ENCODE measurements around the gene TAC3.

The TAC3 gene

GRCh38 chr12:57044468-57044867, 28.1 kb upstream of the TAC3 start:
- TF ChIP-seq CTCF (conservative IDR thresholded peaks at IDR 0.05) = no peak
- no peak overlapping the region for H3K27ac ChIP-seq

DNA sequence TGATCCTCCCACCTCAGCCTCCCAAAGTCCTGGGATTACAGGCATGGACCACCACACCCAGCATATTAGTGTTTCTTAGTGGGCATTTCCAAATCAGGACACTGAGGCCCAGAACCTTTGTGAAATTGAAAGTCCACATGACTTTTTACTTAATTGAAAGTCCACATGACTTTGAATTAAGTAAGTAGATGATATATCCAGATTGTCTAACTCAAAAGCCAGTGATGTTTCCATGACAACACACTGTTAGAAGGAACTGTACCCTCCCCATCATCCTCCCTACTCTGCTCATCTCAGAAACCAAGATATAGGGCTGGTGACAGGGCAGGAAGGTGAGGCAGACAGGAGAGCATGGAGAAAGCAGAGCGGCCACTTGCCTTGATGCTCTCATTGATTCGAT, 26.4 kb upstream of the TAC3 start:
- TF ChIP-seq CTCF (conservative IDR thresholded peaks at IDR 0.05) = no peak
- no peak overlapping the region for H3K27ac ChIP-seq

GRCh38 chr12:57040750-57041149, 24.4 kb upstream of the TAC3 start:
- no peak overlapping the region for H3K27ac ChIP-seq
- no peak for TF ChIP-seq CTCF (conservative IDR thresholded peaks at IDR 0.05)

DNA sequence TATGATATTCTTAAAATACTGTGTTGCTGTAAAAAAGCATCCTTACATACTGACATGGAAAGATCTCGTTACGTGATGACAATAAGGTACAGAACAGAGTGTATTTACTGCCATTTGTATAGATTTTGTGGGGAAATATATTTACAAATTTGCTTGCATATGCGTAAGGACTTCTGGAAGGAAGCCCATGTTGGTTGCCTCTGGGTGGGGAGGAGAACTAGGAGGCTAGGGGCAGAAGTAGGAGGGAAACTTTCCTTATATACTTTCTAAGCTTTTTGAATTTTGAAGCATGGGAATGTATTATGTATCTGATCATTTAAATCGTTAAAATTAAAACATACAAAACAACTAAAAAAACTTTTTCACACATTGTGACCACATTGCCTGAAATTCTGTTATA, 23.9 kb upstream of the TAC3 start:
- H3K27ac ChIP-seq = no peak overlapping the region
- TF ChIP-seq CTCF (conservative IDR thresholded peaks at IDR 0.05) = no peak

DNA sequence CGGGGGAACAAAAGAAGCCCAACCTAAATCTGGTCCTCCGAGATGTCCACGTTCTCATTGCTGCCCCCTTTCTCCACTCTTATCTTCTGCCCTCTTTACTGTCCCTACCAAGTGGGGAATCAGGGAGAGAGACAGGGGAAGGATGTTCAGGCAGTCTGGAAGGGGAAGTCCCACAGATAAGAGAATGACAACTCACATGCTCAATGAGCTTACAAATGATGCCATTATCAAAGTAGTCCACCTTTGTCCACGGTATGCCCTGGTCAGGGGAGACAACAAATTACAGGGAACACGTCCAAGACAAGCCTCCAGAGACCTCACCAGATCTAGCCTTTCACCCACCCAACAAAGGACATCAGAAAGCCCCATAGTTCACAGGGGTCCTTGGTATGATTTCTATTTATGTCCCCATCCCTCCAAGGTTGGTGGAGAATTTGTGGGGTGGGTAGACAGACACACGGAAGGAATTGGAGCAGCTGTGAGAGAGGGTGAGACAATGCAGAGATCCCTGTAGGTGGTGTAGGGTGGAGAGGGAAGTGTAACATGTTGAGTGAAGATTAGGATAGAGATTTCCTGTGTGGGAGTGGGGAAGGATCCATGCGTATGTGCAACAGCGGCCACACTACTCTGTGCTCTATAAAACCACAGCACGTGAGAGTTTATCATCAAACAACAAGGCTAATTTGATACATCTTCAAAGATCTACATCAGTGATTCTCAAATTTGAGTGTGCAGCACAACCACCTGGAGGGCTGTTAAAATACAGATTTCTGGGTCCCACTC, 22.9 kb upstream of the TAC3 start:
- H3K27ac ChIP-seq = no peak overlapping the region
- no peak for TF ChIP-seq CTCF (conservative IDR thresholded peaks at IDR 0.05)

DNA sequence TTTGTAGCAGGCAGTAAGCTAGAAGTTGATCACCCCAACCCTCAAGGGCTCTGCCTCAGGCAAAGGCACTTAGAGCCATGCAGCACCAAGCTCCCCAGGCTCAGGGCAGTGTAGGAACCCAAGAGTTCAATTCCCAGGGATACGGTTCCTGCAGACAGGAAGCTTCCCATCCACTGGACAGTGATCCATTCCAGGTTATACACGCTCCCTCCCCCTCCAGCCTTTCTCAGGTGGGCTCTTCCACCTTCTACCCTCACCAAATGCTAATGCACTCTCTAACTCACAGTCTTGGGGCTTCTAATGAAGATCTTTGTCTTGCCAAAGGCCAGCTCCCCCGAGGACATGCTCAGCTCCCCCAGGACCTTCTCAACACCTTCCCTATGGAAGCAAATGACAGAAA, 20.9 kb upstream of the TAC3 start:
- no peak overlapping the region for H3K27ac ChIP-seq
- no peak for TF ChIP-seq CTCF (conservative IDR thresholded peaks at IDR 0.05)

DNA sequence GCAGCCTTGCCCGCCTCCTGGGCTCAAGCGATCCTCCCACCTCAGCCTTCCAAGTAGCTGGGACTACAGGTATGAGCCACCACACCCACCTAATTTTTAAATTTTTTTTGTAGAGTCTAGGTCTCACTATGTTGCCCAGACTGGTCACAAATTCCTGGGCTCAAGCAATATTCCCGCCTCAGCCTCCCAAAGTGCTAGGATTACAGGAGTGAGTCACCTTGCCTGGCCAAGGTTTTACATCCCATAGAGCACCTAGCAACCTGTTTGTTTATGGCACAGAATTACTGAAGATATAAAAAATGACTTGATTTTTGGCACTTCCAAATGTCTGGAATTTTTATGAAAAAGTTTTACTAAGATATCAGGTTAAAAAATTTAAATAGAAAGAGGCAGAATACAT, 17.1 kb upstream of the TAC3 start:
- H3K27ac ChIP-seq = no peak overlapping the region
- TF ChIP-seq CTCF (conservative IDR thresholded peaks at IDR 0.05) = no peak

Data from VCaP (cell line).